Measurements from ENCODE around the gene CDK6. TPM values are rescaled to one million over a fixed set of nuclear protein-coding genes. Genes with fewer than 3 reads are reported as not detected.

The CDK6 gene
- total and polyA plus RNA-seq, 10 of the 15 experiments (the other 5 are each of a cell fraction or from before 2014, with no cell fraction given): 8.0 to 118 (median 45.8) TPM

GRCh38 chr7:92808006-92808405 lies 28.4 kb downstream of the CDK6 start (continued):
- no peak for TF ChIP-seq PML (IDR thresholded peaks at IDR 0.05; ENCODE audit: low read length)
- no peak for TF ChIP-seq BMI1 (IDR thresholded peaks at IDR 0.05; ENCODE audit: borderline replicate concordance)
- TF ChIP-seq BCL11A (IDR thresholded peaks at IDR 0.05; ENCODE audit: low read depth, low read length): no peak
- TF ChIP-seq BCL3 (IDR thresholded peaks at IDR 0.05; ENCODE audit: borderline replicate concordance, insufficient read depth, low read depth, low read length, poor library complexity, severe bottlenecking): no peak

GRCh38 chr7:92806496-92806895 lies 29.9 kb downstream of the CDK6 start:
- intact Hi-C loops (cut with micrococcal nuclease; ENCODE audit: unreplicated experiment) (no loop called here), in situ Hi-C loops (cut with MboI) (no loop called here)
- H3K4me3 ChIP-seq: no peak overlapping the region
- no peak for TF ChIP-seq ZNF207 (IDR thresholded peaks at IDR 0.05; ENCODE audit: borderline replicate concordance)
- TF ChIP-seq SMAD1 (IDR thresholded peaks at IDR 0.05; ENCODE audit: low read depth, partially characterized antibody): no peak
- no peaks in the 10 kb centered on the region; the same call in 1 of the 3 replicates for H3K9me3 ChIP-seq (replicated peaks; ENCODE audit: control insufficient read depth, insufficient read depth, low read length)
- no peak overlapping the region for H3K9ac ChIP-seq (ENCODE audit: control insufficient read depth, insufficient read depth, low read length)
- ChIA-PET CTCF (no interaction called here), POLR2A (no interaction called here), SMC1A (ENCODE audit: uncharacterized antibody, unreplicated experiment) (interaction anchor here (0.8 to 1.1 kb wide), 4 partner anchors 8 to 13 kb away, joined by 3 to 5 read pairs (median 4); no protein-coding TSS in a partner anchor), RAD21 (ENCODE audit: unreplicated experiment) (no interaction called here)
- H4K20me1 ChIP-seq (ENCODE audit: control insufficient read depth, insufficient read depth): no peaks in the 10 kb centered on the region
- FAIRE-seq (no peak), ATAC-seq (no peak), DNase-seq (ENCODE audit: low read depth, low spot score) (no peak)
- 98% methylated on average over 6 of the region's 6 CpGs for WGBS (ENCODE audit: insufficient coverage, insufficient replicate concordance, low lambda C conversion rate, missing lambda C conversion rate)
- peaks cover 28% of the 10 kb centered on the region for H3K4me1 ChIP-seq (ENCODE audit: control insufficient read depth, insufficient read depth, low read length)
- H3K27ac ChIP-seq (ENCODE audit: control insufficient read depth, insufficient read depth): no peak overlapping the region
- no TSS peak for BruUV-seq (replicated peaks)
- H3K36me3 ChIP-seq (ENCODE audit: control insufficient read depth in 2 of 2, insufficient read depth in 2 of 2, low read length in 1 of 2): peaks cover 0 to 15% of the 10 kb centered on the region in 2 experiments; a peak in 3 of 4 replicates
- no peak overlapping the region for H2AFZ ChIP-seq (ENCODE audit: control insufficient read depth, low read depth, low read length)
- H3K27me3 ChIP-seq (replicated peaks in 1 of 2; ENCODE audit: control insufficient read depth in 2 of 2, insufficient read depth in 2 of 2, low read length in 1 of 2): no peaks in the 10 kb centered on the region
- no peak overlapping the region for H3K4me2 ChIP-seq (ENCODE audit: control insufficient read depth, insufficient read depth)
- H3K79me2 ChIP-seq (ENCODE audit: control insufficient read depth, insufficient read depth, low read length): peaks cover 76% of the 10 kb centered on the region

Data from GM12878 (cell line).